Panc1 (cell line): Measurements from ENCODE around the gene COG7. TPM values are rescaled to one million over a fixed set of nuclear protein-coding genes. Genes with fewer than 3 reads are reported as not detected.
"Not testable (repeated sequence)": the region's sequence is repeated elsewhere in the genome, so short reads cannot be mapped to it uniquely, and the experiment has no call there.

Experiments
- ATAC-seq: fragments of 200-7000 bp; cut with Tn5 transposase; 2 replicates; pipeline ENCODE4 v1.9.1; 2020; ENCODE audit warnings: mild to moderate bottlenecking, moderate library complexity
- BruUV-seq: library from RNA; stranded (reverse); fragments of 400-500 nt; replicated peaks from 2 replicates; lab custom pipeline; 2021; lab: Mats Ljungman, UMichigan
- CTCF ChIA-PET: fragments of 300-600 bp; sonication (Branson Sonifier 250); formaldehyde crosslinking; loops from one replicate; lab custom pipeline; 2022; ENCODE audit warnings: antibody characterized with exemption; lab: Charles Lee
- POLR2A ChIA-PET: fragments of 300-600 bp; sonication (Branson Sonifier 250); formaldehyde crosslinking; loops from one replicate; lab custom pipeline; 2022; ENCODE audit warnings: antibody characterized with exemption; lab: Charles Lee
- DNase-seq: peaks from one replicate; pipeline ENCODE4 v3.0.0-alpha.2; 2010; ENCODE audit warnings: low read depth, low spot score
- H3K27ac ChIP-seq: 2 replicates; pipeline ENCODE4 v1.5.1; 2011; ENCODE audit warnings: mild to moderate bottlenecking, low read length, inconsistent platforms
- H3K27me3 ChIP-seq: fragments of 200-500 bp; sonication (Bioruptor generic); 2 replicates; pipeline ENCODE4 v1.6.0; 2014; ENCODE audit warnings: low read length, inconsistent platforms; ENCODE audit not compliant: control insufficient read depth, insufficient read depth
- H3K36me3 ChIP-seq: fragments of 200-500 bp; sonication (Bioruptor generic); 2 replicates; pipeline ENCODE4 v1.5.1; 2014; ENCODE audit warnings: inconsistent platforms, mild to moderate bottlenecking, low read length, moderate library complexity; ENCODE audit not compliant: control insufficient read depth, insufficient read depth
- H3K4me1 ChIP-seq: 2 replicates; pipeline ENCODE4 v1.5.1; 2011; ENCODE audit warnings: inconsistent platforms, mild to moderate bottlenecking, low read length, moderate library complexity; ENCODE audit not compliant: control insufficient read depth, insufficient read depth
- H3K4me3 ChIP-seq, 2 experiments: 2 replicates each; pipeline ENCODE4 v1.5.1; 2011 to 2012; ENCODE audit warnings: low read depth in 2 of 2, low read length in 2 of 2, mild to moderate bottlenecking in 2 of 2, inconsistent platforms in 1 of 2, moderate library complexity in 1 of 2
- H3K9me3 ChIP-seq: fragments of 200-500 bp; sonication (Bioruptor generic); 2 replicates; pipeline ENCODE4 v1.5.1; 2014; ENCODE audit warnings: low read depth, mild to moderate bottlenecking, inconsistent platforms, low read length, moderate library complexity; ENCODE audit not compliant: control insufficient read depth, insufficient read depth
- CTCF ChIP-seq: fragments of 450-650 bp; IDR thresholded peaks from 2 replicates; pipeline ENCODE4 v1.5.1; 2017; ENCODE audit warnings: mild to moderate bottlenecking
- POLR2AphosphoS5 ChIP-seq: IDR thresholded peaks from 2 replicates; pipeline ENCODE4 v1.6.1; 2012; ENCODE audit warnings: mild to moderate bottlenecking, low read depth, low read length, moderate library complexity
- REST ChIP-seq, 2 experiments: IDR thresholded peaks; 2 replicates each; pipeline ENCODE4 v1.6.1; 2011 to 2012; ENCODE audit warnings: low read depth in 2 of 2, control low read depth in 1 of 2, low read length in 1 of 2, mild to moderate bottlenecking in 1 of 2, moderate library complexity in 1 of 2; ENCODE audit not compliant: insufficient read depth in 1 of 2
- SIN3A ChIP-seq: IDR thresholded peaks from 2 replicates; pipeline ENCODE4 v1.6.1; 2012; ENCODE audit warnings: low read depth, mild to moderate bottlenecking, low read length, moderate library complexity, borderline replicate concordance; ENCODE audit not compliant: insufficient read depth
- TCF7L2 ChIP-seq: IDR thresholded peaks from 2 replicates; pipeline ENCODE4 v1.6.1; 2011; ENCODE audit warnings: mild to moderate bottlenecking, low read depth, low read length, inconsistent platforms
- in situ Hi-C: cut with HindIII; loops from 2 replicates; pipeline ENCODE4 v1.10.0; 2016; ENCODE audit warnings: low sequenced_read_pairs, low pct_unique_long_range_greater_than_20kb
- intact Hi-C: fragments of 100-400 bp; cut with micrococcal nuclease; formaldehyde crosslinking; loops from one replicate; pipeline ENCODE4 v1.10.0; 2022; ENCODE audit not compliant: unreplicated experiment
- total RNA-seq: library from RNA; stranded (reverse); gene quantifications from one replicate; pipeline ENCODE4 v1.2.1, GENCODE V29; 2021; ENCODE audit not compliant: unreplicated experiment

The COG7 gene
- total RNA-seq, 1 experiment from 2014 or later: 25.3 TPM

GRCh38 chr16:23462994-23463393, 10.0 kb upstream of the COG7 start:
- in situ Hi-C loops, H3K27me3 ChIP-seq, POLR2A ChIA-PET, DNase-seq, intact Hi-C loops, H3K9me3 ChIP-seq, H3K4me1 ChIP-seq, BruUV-seq, CTCF ChIA-PET, H3K36me3 ChIP-seq, H3K4me3 ChIP-seq, H3K27ac ChIP-seq, ATAC-seq: not testable (repeated sequence)

GRCh38 chr16:23453338-23454052, 506 bp upstream of the COG7 start:
- in situ Hi-C loops (no loop called here), intact Hi-C loops (no loop called here)
- TF ChIP-seq SIN3A (no peak), CTCF (no peak), TCF7L2 (no peak), POLR2AphosphoS5 (no peak), REST (IDR thresholded peaks at IDR 0.05; ENCODE audit: insufficient read depth in 1 of 2, low read depth in 2 of 2, low read length in 1 of 2) (no peak)
- ATAC-seq: peak; percentile 44
- no TSS peak for BruUV-seq
- H3K4me3 ChIP-seq: peak overlapping the region; percentile 71 to 95
- H3K4me1 ChIP-seq: peaks cover 8% of the 10 kb centered on the region
- CTCF ChIA-PET: no interaction called here
- DNase-seq: no peak
- H3K27me3 ChIP-seq: no peaks in the 10 kb centered on the region
- POLR2A ChIA-PET: interaction anchor here (0.5 to 0.6 kb wide), 3 partner anchors 10 to 271 kb away, joined by 3 to 5 read pairs (median 3); no protein-coding TSS in a partner anchor
- peaks cover 2% of the 10 kb centered on the region; the same call in 1 of the 2 replicates for H3K36me3 ChIP-seq
- no peaks in the 10 kb centered on the region for H3K9me3 ChIP-seq
- peak overlapping the region; percentile 77; the same call in 1 of the 2 replicates for H3K27ac ChIP-seq

- no TSS peak for BruUV-seq
- intact Hi-C loops (no loop called here), in situ Hi-C loops (no loop called here)
- no peak for DNase-seq
- ATAC-seq: peak; percentile 20
- Histone ChIP-seq H3K27me3 (no peaks in the 10 kb centered on the region), H3K4me3 (peak overlapping the region; percentile 71 to 95), H3K27ac (peak overlapping the region; percentile 77), H3K4me1 (peaks cover 8% of the 10 kb centered on the region), H3K36me3 (peaks cover 2% of the 10 kb centered on the region; the same call in 1 of the 2 replicates), H3K9me3 (no peaks in the 10 kb centered on the region)
- CTCF ChIA-PET: interaction anchor here (0.6 kb wide), 1 partner anchor 17 kb away, joined by 3 read pairs; no protein-coding TSS in a partner anchor
- TF ChIP-seq REST (IDR thresholded peaks at IDR 0.05; ENCODE audit: insufficient read depth in 1 of 2, low read depth in 2 of 2, low read length in 1 of 2): no peak
- no peak for TF ChIP-seq POLR2AphosphoS5
- TF ChIP-seq CTCF: no peak
- TF ChIP-seq SIN3A: no peak
- TF ChIP-seq TCF7L2: no peak
- POLR2A ChIA-PET: no interaction called here
These were observed 793 bp downstream of the COG7 start for GRCh38 chr16:23452221-23452571.
